ENCODE results near the gene MIA3.

Gene MIA3

DNA sequence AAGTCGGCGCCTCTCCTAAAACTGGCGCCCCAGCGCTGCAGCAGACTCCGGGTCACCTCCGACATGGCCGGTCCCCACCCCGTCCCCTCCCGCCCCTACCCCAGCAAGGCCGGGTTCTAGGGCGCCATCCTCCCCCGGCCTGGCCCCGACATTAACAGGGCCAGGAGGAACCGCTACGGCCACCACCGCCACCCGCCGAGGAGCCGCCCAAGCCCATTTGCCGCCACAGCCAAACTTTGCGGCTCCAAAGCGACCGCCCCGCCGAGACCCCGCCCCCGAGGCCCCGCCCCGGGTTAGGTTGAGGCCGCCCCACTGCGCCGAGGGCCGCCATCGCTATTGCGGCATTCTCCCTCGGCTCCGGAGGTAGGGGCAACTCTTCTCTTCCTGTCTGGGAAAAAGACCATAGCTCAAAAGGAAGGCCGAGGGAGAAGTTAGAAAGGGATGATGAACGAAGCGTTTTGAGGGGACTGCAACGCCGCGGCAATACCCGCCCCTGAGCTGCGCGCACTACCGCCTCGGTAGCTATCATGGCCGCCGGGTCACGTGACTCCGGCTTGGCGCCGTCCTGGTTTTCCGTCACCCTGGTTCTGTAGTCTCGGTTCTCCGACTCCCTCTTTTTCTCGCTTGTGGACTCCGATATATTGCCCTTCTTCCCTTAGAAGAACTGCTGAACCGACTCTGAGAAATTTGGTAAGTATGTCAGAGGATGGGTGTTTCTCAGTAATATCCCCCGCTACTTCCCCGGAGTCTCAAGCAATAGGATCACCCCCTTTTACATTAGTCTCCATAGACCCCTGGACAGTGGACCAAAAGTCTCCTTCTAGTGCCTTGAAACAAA, 94.6 kb downstream of the MIA3 start, which contains the start of the genes AIDA and BROX:
TSS of gene AIDA (minus strand) at position 239 of the 838 bp plus-strand sequence. CDS start at position 65, 174 bp downstream.
TSS of gene BROX (plus strand) at position 312 of the 838 bp plus-strand sequence. CDS start 3,136 bp downstream, outside the sequence.
- Histone ChIP-seq H4K8ac (ENCODE audit: low read length) (peak within 1 kb of the TSS; percentile 95), H3K9ac (ENCODE audit: low read length) (peak within 1 kb of the TSS; percentile 99), H2AFZ (ENCODE audit: low read depth, low read length) (peak within 1 kb of the TSS; percentile 81), H3K27me3 (ENCODE audit: control insufficient read depth in 1 of 2, insufficient read depth in 1 of 2, low read length in 2 of 2) (no peaks in the 10 kb centered on the region), H3K4me2 (ENCODE audit: low read length, poor library complexity, severe bottlenecking) (peak within 1 kb of the TSS; percentile 80), H3K4ac (ENCODE audit: low read depth in 1 of 2, low read length in 2 of 2) (peak within 1 kb of the TSS; percentile 88 to 90), H3K36me3 (ENCODE audit: control insufficient read depth in 1 of 2, insufficient read depth in 2 of 2, low read depth in 1 of 2, low read length in 2 of 2) (peaks cover 3 to 39% of the 10 kb centered on the region in 2 experiments), H2BK120ac (ENCODE audit: low read depth, low read length) (peak within 1 kb of the TSS; percentile 94), H2AK5ac (ENCODE audit: low read length, severe bottlenecking) (peak within 1 kb of the TSS; percentile 57), H2BK12ac (ENCODE audit: low read length in 2 of 2) (peak within 1 kb of the TSS in 1 of 2 experiments; percentile 52), H3K9me3 (ENCODE audit: control insufficient read depth, low read length) (no peaks in the 10 kb centered on the region), H3K18ac (ENCODE audit: low read depth in 1 of 2, low read length in 2 of 2) (peak within 1 kb of the TSS; percentile 94 to 96), H2BK15ac (ENCODE audit: low read depth, poor library complexity, severe bottlenecking) (peak within 1 kb of the TSS; percentile 83), H2BK5ac (ENCODE audit: low read depth, low read length, poor library complexity, severe bottlenecking) (peak within 1 kb of the TSS; percentile 54), H3K23ac (ENCODE audit: low read length in 2 of 2) (peak within 1 kb of the TSS in 1 of 2 experiments; percentile 99), H3K27ac (ENCODE audit: low read length, poor library complexity, severe bottlenecking) (peak within 1 kb of the TSS; percentile 97), H3K79me1 (replicated peaks; ENCODE audit: low read length, poor library complexity, severe bottlenecking) (peaks cover 5% of the 10 kb centered on the region), H4K91ac (ENCODE audit: low read length) (peak within 1 kb of the TSS; percentile 90), H3K14ac (ENCODE audit: low read length in 2 of 2) (peak within 1 kb of the TSS in 1 of 2 experiments; percentile 72), H3K4me1 (ENCODE audit: control insufficient read depth, insufficient read depth, low read depth, low read length) (peaks cover 2% of the 10 kb centered on the region), H3K4me3 (ENCODE audit: insufficient read depth in 1 of 2, low read depth in 1 of 2, low read length in 2 of 2) (peak within 1 kb of the TSS; percentile 81 to 98)
- WGBS, result under 1% methylated on average over 39 of the region's 62 CpGs
- peak; percentile 90 for DNase-seq

DNA sequence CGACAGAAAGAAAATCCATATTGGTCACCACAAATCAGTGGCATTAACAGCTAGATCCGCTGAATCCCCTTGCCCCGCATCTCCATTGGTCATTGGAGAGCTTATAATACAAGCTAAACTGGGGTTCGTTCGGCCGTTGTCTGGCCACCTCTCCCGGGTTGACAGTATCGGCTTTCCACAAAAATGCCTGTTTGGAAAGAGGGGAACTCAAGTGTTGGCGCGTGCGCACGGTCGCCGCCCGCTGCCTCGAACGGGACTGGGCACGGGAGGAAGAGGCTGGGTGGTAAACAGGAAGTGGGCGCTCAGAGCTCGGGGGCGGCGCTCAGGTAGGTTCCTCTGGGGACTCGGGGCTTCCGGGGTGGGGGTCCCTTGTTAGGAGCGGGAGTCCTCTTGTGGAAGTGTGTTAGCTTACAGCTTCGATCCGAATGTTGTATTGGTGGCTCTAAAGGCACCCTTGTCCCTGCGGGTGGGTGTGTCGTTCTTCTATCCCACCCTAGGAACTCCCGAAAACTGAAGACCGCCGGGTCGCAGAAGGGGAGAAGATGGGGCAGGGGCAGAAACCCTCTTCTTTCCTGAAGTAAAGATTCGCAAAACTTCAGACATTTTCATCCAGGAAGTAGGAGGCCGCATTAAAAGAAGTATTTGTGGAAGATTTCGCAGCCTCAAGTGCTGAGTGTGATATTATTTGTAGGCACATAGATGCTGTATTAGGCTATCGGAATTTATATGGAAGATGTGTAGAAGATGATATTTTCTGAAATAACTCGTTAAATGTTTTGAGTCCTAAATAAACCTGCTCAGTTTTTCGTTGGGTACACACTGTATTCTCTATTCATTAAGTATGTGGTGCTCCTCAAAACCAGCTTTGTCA, 95.4 kb downstream of the MIA3 start:
- H2AFZ ChIP-seq (ENCODE audit: low read depth, low read length), result peak overlapping the region; percentile 81
- H4K8ac ChIP-seq (ENCODE audit: low read length), result peak overlapping the region; percentile 41
- WGBS, result under 1% methylated on average over 34 of the region's 39 CpGs

GRCh38 chr1:222716393-222716792, 98.5 kb downstream of the MIA3 start:
- Histone ChIP-seq H3K23ac (ENCODE audit: low read length in 2 of 2) (no peak overlapping the region), H2BK15ac (ENCODE audit: low read depth, poor library complexity, severe bottlenecking) (no peak overlapping the region), H3K4ac (ENCODE audit: low read depth in 1 of 2, low read length in 2 of 2) (no peak overlapping the region), H2BK5ac (ENCODE audit: low read depth, low read length, poor library complexity, severe bottlenecking) (no peak overlapping the region), H3K4me2 (ENCODE audit: low read length, poor library complexity, severe bottlenecking) (no peak overlapping the region), H2BK12ac (ENCODE audit: low read length in 2 of 2) (no peak overlapping the region), H4K8ac (ENCODE audit: low read length) (no peak overlapping the region), H3K4me1 (ENCODE audit: control insufficient read depth, insufficient read depth, low read depth, low read length) (peaks cover 2% of the 10 kb centered on the region), H3K36me3 (ENCODE audit: control insufficient read depth in 1 of 2, insufficient read depth in 2 of 2, low read depth in 1 of 2, low read length in 2 of 2) (peaks cover 4 to 64% of the 10 kb centered on the region in 2 experiments), H3K27me3 (ENCODE audit: control insufficient read depth in 1 of 2, insufficient read depth in 1 of 2, low read length in 2 of 2) (no peaks in the 10 kb centered on the region), H2AK5ac (ENCODE audit: low read length, severe bottlenecking) (no peak overlapping the region), H3K4me3 (ENCODE audit: insufficient read depth in 1 of 2, low read depth in 1 of 2, low read length in 2 of 2) (no peak overlapping the region), H2AFZ (ENCODE audit: low read depth, low read length) (no peak overlapping the region), H3K9me3 (ENCODE audit: control insufficient read depth, low read length) (no peaks in the 10 kb centered on the region), H3K79me1 (replicated peaks; ENCODE audit: low read length, poor library complexity, severe bottlenecking) (peaks cover 7% of the 10 kb centered on the region), H3K27ac (ENCODE audit: low read length, poor library complexity, severe bottlenecking) (no peak overlapping the region), H3K9ac (ENCODE audit: low read length) (no peak overlapping the region), H2BK120ac (ENCODE audit: low read depth, low read length) (no peak overlapping the region), H4K91ac (ENCODE audit: low read length) (no peak overlapping the region), H3K18ac (ENCODE audit: low read depth in 1 of 2, low read length in 2 of 2) (no peak overlapping the region), H3K14ac (ENCODE audit: low read length in 2 of 2) (no peak overlapping the region)
- no peak for DNase-seq
- 100% methylated on average over 2 of the region's 2 CpGs for WGBS

More for the DNA sequence above, 95.4 kb downstream of the MIA3 start:
- peak overlapping the region; percentile 97 for H3K27ac ChIP-seq (ENCODE audit: low read length, poor library complexity, severe bottlenecking)
- H2BK15ac ChIP-seq (ENCODE audit: low read depth, poor library complexity, severe bottlenecking), result no peak overlapping the region
- H3K9ac ChIP-seq (ENCODE audit: low read length), result peak overlapping the region; percentile 99
- no peak overlapping the region for H3K23ac ChIP-seq (ENCODE audit: low read length in 2 of 2)
- no peak overlapping the region for H2BK120ac ChIP-seq (ENCODE audit: low read depth, low read length)
- H3K9me3 ChIP-seq (ENCODE audit: control insufficient read depth, low read length), result no peaks in the 10 kb centered on the region
- peaks cover 2% of the 10 kb centered on the region for H3K4me1 ChIP-seq (ENCODE audit: control insufficient read depth, insufficient read depth, low read depth, low read length)
- peak overlapping the region; percentile 57 for H2AK5ac ChIP-seq (ENCODE audit: low read length, severe bottlenecking)
- no peaks in the 10 kb centered on the region for H3K27me3 ChIP-seq (ENCODE audit: control insufficient read depth in 1 of 2, insufficient read depth in 1 of 2, low read length in 2 of 2)
- no peak overlapping the region for H4K91ac ChIP-seq (ENCODE audit: low read length)
- peak overlapping the region in 1 of 2 experiments; percentile 48 for H3K14ac ChIP-seq (ENCODE audit: low read length in 2 of 2)
- H3K4ac ChIP-seq (ENCODE audit: low read depth in 1 of 2, low read length in 2 of 2), result peak overlapping the region; percentile 61 to 88
- H3K4me2 ChIP-seq (ENCODE audit: low read length, poor library complexity, severe bottlenecking), result peak overlapping the region; percentile 64
- peaks cover 2 to 46% of the 10 kb centered on the region in 2 experiments for H3K36me3 ChIP-seq (ENCODE audit: control insufficient read depth in 1 of 2, insufficient read depth in 2 of 2, low read depth in 1 of 2, low read length in 2 of 2)
- H2BK12ac ChIP-seq (ENCODE audit: low read length in 2 of 2), result peak overlapping the region in 1 of 2 experiments; percentile 52
- H2BK5ac ChIP-seq (ENCODE audit: low read depth, low read length, poor library complexity, severe bottlenecking), result peak overlapping the region; percentile 36
- H3K18ac ChIP-seq (ENCODE audit: low read depth in 1 of 2, low read length in 2 of 2), result peak overlapping the region; percentile 71 to 94
- peak; percentile 96 for DNase-seq
- H3K79me1 ChIP-seq (replicated peaks; ENCODE audit: low read length, poor library complexity, severe bottlenecking), result peaks cover 5% of the 10 kb centered on the region
- peak overlapping the region; percentile 75 to 92 for H3K4me3 ChIP-seq (ENCODE audit: insufficient read depth in 1 of 2, low read depth in 1 of 2, low read length in 2 of 2)

Measured in mesenchymal stem cell (in vitro differentiated cells and primary cell).